ENCODE data around the gene PAGR1. TPM values are rescaled to one million over a fixed set of nuclear protein-coding genes. Genes with fewer than 3 reads are reported as not detected.

PAGR1 gene
- total and polyA plus RNA-seq, 2 of the 13 experiments (the other 11 are each of a cell fraction or from before 2014, with no cell fraction given): 9.8 to 66.4 TPM

GRCh38 chr16:29784901-29785500, 31.0 kb upstream of the PAGR1 start (continued):
- no peak for TF ChIP-seq ZNF318 (CRISPR knock-in tag; IDR thresholded peaks at IDR 0.05)
- TF ChIP-seq, protein P1, sequence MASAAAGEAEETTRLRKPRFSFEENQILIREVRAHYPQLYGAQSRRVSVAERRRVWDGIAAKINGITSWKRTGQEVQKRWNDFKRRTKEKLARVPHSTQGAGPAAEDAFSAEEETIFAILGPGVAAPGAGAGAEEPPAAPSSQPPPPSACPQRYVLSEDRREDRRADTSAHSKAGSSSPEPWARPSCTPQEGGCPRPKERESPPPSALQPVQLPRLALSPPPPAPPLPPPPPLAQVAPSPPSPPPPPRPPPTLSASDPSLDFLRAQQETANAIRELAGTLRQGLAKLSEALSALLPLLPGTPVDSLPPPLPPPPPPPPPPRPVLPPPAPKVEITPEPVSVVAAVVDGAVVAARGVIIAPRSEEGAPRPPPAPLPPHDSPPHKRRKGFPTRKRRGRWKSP (CRISPR knock-in tag; IDR thresholded peaks at IDR 0.05): 0 out of 2 replicates have a peak, but pooled peaks have one; percentile 47
- no peak for TF ChIP-seq POLR2G (IDR thresholded peaks at IDR 0.05; ENCODE audit: low read depth, low read length)
- peak; percentile 25; the same call in 1 of the 2 replicates for TF ChIP-seq ZNF263 (CRISPR knock-in tag; IDR thresholded peaks at IDR 0.05)
- peak; percentile 79 for TF ChIP-seq TBX2 (CRISPR knock-in tag; IDR thresholded peaks at IDR 0.05; ENCODE audit: borderline replicate concordance)
- TF ChIP-seq SRSF1 (optimal IDR thresholded peaks at IDR 0.05; ENCODE audit: low read depth, low read length): no peak
- no peak for TF ChIP-seq RBM22 (optimal IDR thresholded peaks at IDR 0.05; ENCODE audit: low read length)
- peak; percentile 36; the same call in 1 of the 2 replicates for TF ChIP-seq FOXA3 (CRISPR knock-in tag; IDR thresholded peaks at IDR 0.05)
- no peak for TF ChIP-seq ZNF567 (CRISPR knock-in tag; IDR thresholded peaks at IDR 0.05; ENCODE audit: borderline replicate concordance)
- TF ChIP-seq ZNF253 (CRISPR knock-in tag; IDR thresholded peaks at IDR 0.05; ENCODE audit: borderline replicate concordance): no peak
- TF ChIP-seq SALL1 (CRISPR knock-in tag; IDR thresholded peaks at IDR 0.05): peak; percentile 75
- no peak for TF ChIP-seq HHEX (CRISPR knock-in tag; IDR thresholded peaks at IDR 0.05)
- no peak for TF ChIP-seq DNMT3B (CRISPR knock-in tag; conservative IDR thresholded peaks at IDR 0.05)
- no peak for TF ChIP-seq GTF2F1 (IDR thresholded peaks at IDR 0.05; ENCODE audit: low read length)
- TF ChIP-seq, protein P2, sequence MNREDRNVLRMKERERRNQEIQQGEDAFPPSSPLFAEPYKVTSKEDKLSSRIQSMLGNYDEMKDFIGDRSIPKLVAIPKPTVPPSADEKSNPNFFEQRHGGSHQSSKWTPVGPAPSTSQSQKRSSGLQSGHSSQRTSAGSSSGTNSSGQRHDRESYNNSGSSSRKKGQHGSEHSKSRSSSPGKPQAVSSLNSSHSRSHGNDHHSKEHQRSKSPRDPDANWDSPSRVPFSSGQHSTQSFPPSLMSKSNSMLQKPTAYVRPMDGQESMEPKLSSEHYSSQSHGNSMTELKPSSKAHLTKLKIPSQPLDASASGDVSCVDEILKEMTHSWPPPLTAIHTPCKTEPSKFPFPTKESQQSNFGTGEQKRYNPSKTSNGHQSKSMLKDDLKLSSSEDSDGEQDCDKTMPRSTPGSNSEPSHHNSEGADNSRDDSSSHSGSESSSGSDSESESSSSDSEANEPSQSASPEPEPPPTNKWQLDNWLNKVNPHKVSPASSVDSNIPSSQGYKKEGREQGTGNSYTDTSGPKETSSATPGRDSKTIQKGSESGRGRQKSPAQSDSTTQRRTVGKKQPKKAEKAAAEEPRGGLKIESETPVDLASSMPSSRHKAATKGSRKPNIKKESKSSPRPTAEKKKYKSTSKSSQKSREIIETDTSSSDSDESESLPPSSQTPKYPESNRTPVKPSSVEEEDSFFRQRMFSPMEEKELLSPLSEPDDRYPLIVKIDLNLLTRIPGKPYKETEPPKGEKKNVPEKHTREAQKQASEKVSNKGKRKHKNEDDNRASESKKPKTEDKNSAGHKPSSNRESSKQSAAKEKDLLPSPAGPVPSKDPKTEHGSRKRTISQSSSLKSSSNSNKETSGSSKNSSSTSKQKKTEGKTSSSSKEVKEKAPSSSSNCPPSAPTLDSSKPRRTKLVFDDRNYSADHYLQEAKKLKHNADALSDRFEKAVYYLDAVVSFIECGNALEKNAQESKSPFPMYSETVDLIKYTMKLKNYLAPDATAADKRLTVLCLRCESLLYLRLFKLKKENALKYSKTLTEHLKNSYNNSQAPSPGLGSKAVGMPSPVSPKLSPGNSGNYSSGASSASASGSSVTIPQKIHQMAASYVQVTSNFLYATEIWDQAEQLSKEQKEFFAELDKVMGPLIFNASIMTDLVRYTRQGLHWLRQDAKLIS (CRISPR knock-in tag; IDR thresholded peaks at IDR 0.05): no peak
- TF ChIP-seq FOXJ3 (CRISPR knock-in tag; IDR thresholded peaks at IDR 0.05; ENCODE audit: borderline replicate concordance): no peak
- TF ChIP-seq KAT2B (IDR thresholded peaks at IDR 0.05; ENCODE audit: borderline replicate concordance, low read depth, low read length): no peak

All from HepG2 (cell line).